ENCODE results near the gene DSN1. TPM values are rescaled to one million over a fixed set of nuclear protein-coding genes. Genes with fewer than 3 reads are reported as not detected.
A peak's percentile ranks its signal among the peaks of the same experiment; 100 is the strongest.

Gene DSN1
- polyA plus RNA-seq, 3 donors: 4.9 to 5.2 (median 5.1) TPM

- peaks cover 54 to 72% of the 10 kb centered on the region in 2 donors for H3K36me3 ChIP-seq (replicated peaks in 1 of 2; ENCODE audit: control insufficient read depth in 1 of 2, insufficient read depth in 2 of 2, low read length in 2 of 2)
Observed at GRCh38 chr20:36804425-36804824, 30.9 kb upstream of the DSN1 start.

GRCh38 chr20:36802326-36803222, 29.0 kb upstream of the DSN1 start:
- Histone ChIP-seq H3K4me1 (ENCODE audit: control insufficient read depth in 1 of 2, insufficient read depth in 2 of 2, low read length in 2 of 2) (no peaks in the 10 kb centered on the region), H4K20me1 (ENCODE audit: insufficient read depth, low read length) (no peaks in the 10 kb centered on the region), H3K79me2 (ENCODE audit: insufficient read depth, low read length) (no peaks in the 10 kb centered on the region), H2AFZ (ENCODE audit: insufficient read depth, low read depth, low read length, poor library complexity, severe bottlenecking) (no peak overlapping the region), H3K4me3 (replicated peaks in 1 of 3; ENCODE audit: low read depth in 2 of 3, low read length in 3 of 3) (no peak overlapping the region), H3K27me3 (ENCODE audit: control insufficient read depth in 2 of 2, insufficient read depth in 2 of 2, low read length in 2 of 2) (no peaks in the 10 kb centered on the region), H3K27ac (ENCODE audit: low read depth in 1 of 2, low read length in 2 of 2) (no peak overlapping the region), H3K9me3 (replicated peaks in 1 of 2; ENCODE audit: control insufficient read depth in 1 of 2, insufficient read depth in 1 of 2, low read length in 2 of 2) (no peaks in the 10 kb centered on the region), H3K36me3 (replicated peaks in 1 of 2; ENCODE audit: control insufficient read depth in 1 of 2, insufficient read depth in 2 of 2, low read length in 2 of 2) (peaks cover 60 to 89% of the 10 kb centered on the region in 2 donors), H3K4me2 (replicated peaks; ENCODE audit: extremely low read depth, low read length, poor library complexity, severe bottlenecking) (no peak overlapping the region), H3K9ac (ENCODE audit: insufficient read depth, low read length, poor library complexity, severe bottlenecking) (no peak overlapping the region)
- WGBS (ENCODE audit: insufficient coverage): 98% methylated on average over 13 of the region's 14 CpGs
- no peak for DNase-seq
- Mint-ChIP-seq H3K27ac (peak overlapping the region in 2 of 7 donors; percentile 13 to 53), H3K4me3 (no peak overlapping the region), H3K4me1 (no peaks in the 10 kb centered on the region), H3K36me3 (peaks cover 70 to 81% of the 10 kb centered on the region in 2 donors), H3K27me3 (ENCODE audit: low read depth in 3 of 3) (no peaks in the 10 kb centered on the region), H3K9me3 (no peaks in the 10 kb centered on the region)
- intact Hi-C loops (cut with micrococcal nuclease): no loop called here
- no peak for TF ChIP-seq CTCF (IDR thresholded peaks at IDR 0.05)

More at GRCh38 chr20:36804425-36804824, 30.9 kb upstream of the DSN1 start:
- Histone ChIP-seq H2AFZ (ENCODE audit: insufficient read depth, low read depth, low read length, poor library complexity, severe bottlenecking) (no peak overlapping the region), H3K27me3 (ENCODE audit: control insufficient read depth in 2 of 2, insufficient read depth in 2 of 2, low read length in 2 of 2) (no peaks in the 10 kb centered on the region), H3K4me2 (replicated peaks; ENCODE audit: extremely low read depth, low read length, poor library complexity, severe bottlenecking) (no peak overlapping the region), H3K9me3 (replicated peaks in 1 of 2; ENCODE audit: control insufficient read depth in 1 of 2, insufficient read depth in 1 of 2, low read length in 2 of 2) (no peaks in the 10 kb centered on the region), H3K9ac (ENCODE audit: insufficient read depth, low read length, poor library complexity, severe bottlenecking) (no peak overlapping the region), H3K4me3 (replicated peaks in 1 of 3; ENCODE audit: low read depth in 2 of 3, low read length in 3 of 3) (no peak overlapping the region), H3K27ac (ENCODE audit: low read depth in 1 of 2, low read length in 2 of 2) (peak overlapping the region in 1 of 2 donors; percentile 31), H3K4me1 (ENCODE audit: control insufficient read depth in 1 of 2, insufficient read depth in 2 of 2, low read length in 2 of 2) (peaks cover 13 to 15% of the 10 kb centered on the region in 2 donors), H3K79me2 (ENCODE audit: insufficient read depth, low read length) (no peaks in the 10 kb centered on the region), H4K20me1 (ENCODE audit: insufficient read depth, low read length) (no peaks in the 10 kb centered on the region)
- Mint-ChIP-seq H3K36me3 (peaks cover 64 to 74% of the 10 kb centered on the region in 2 donors), H3K27ac (no peak overlapping the region), H3K4me3 (no peak overlapping the region), H3K9me3 (peaks cover 0 to 2% (median 0%) of the 10 kb centered on the region in 7 donors), H3K4me1 (peaks cover 10% of the 10 kb centered on the region), H3K27me3 (ENCODE audit: low read depth in 3 of 3) (peaks cover 0 to 2% (median 0%) of the 10 kb centered on the region in 3 donors)
- TF ChIP-seq CTCF (IDR thresholded peaks at IDR 0.05): no peak
- WGBS (ENCODE audit: insufficient coverage): 97% methylated on average over 4 of the region's 7 CpGs
- no peak for DNase-seq
- intact Hi-C loops (cut with micrococcal nuclease): no loop called here
